Brain microvascular endothelial cell (primary cell): ENCODE data around the gene CACNA2D4.

Experiments
- DNase-seq: peaks from one replicate; pipeline ENCODE4 v3.0.0-alpha.2; 2020
- H3K27ac ChIP-seq: fragments of 250-450 bp; sonication (Bioruptor Pico); 2 replicates; pipeline ENCODE4 v1.5.1; 2020; ENCODE audit warnings: mild to moderate bottlenecking, moderate library complexity
- H3K27me3 ChIP-seq: fragments of 250-450 bp; sonication (Bioruptor Pico); replicated peaks from 2 replicates; pipeline ENCODE4 v1.5.1; 2020; ENCODE audit warnings: mild to moderate bottlenecking
- H3K36me3 ChIP-seq: fragments of 250-450 bp; sonication (Bioruptor Pico); replicated peaks from 2 replicates; pipeline ENCODE4 v1.5.1; 2020; ENCODE audit warnings: mild to moderate bottlenecking
- H3K4me3 ChIP-seq: 2 replicates; pipeline ENCODE4 v1.5.1; 2011; ENCODE audit warnings: low read depth, mild to moderate bottlenecking, control low read depth, low read length, moderate library complexity
- in situ Hi-C: cut with HindIII; loops from 2 replicates; pipeline ENCODE4 v1.10.0; 2017; ENCODE audit warnings: low sequenced_read_pairs, low pct_ligation_motif_present
- TF ChIP-seq, protein P1 (sequence below): IDR thresholded peaks from 2 replicates; pipeline ENCODE4 v1.5.1; 2011; ENCODE audit warnings: low read depth, mild to moderate bottlenecking, moderate library complexity, low read length, control low read depth, inconsistent platforms; ENCODE audit errors: missing control alignments

CACNA2D4 gene

DNA sequence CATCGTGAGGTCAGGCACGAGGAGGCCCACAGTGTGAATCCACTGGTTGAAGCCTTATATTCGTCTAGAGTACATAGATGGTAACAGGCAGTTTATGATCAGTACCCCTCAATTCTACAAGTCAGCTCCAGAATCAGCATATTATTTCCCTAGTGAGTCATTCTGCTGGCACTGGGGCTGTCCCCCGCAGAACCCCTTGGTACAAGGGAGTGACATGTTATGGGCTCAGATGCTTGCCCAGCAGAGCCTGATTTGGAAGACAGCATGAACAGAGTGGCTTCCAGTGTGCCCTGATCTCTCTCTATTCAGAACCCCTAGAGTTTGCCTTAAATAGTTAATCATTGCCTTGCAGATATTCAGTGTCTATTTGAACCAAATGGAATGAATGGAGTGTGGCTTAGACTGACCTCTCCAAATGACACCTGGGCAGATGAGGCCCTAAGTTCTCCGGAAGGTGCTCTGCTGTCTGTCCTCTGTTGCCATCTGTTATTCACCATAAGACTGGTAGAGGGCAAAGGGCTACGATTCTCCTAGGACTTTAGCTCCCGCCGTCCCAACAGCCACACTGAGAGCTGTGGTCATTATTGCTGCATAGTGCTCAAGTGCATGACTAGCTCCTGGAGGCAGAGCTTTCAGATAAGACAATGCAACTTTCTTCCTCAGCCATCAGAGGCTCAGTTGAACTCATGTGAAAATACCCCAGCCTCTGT lies 41.1 kb downstream of the CACNA2D4 start:
- no peak overlapping the region for H3K4me3 ChIP-seq
- H3K36me3 ChIP-seq, result no peaks in the 10 kb centered on the region
- DNase-seq, result no peak
- TF ChIP-seq, protein P1, sequence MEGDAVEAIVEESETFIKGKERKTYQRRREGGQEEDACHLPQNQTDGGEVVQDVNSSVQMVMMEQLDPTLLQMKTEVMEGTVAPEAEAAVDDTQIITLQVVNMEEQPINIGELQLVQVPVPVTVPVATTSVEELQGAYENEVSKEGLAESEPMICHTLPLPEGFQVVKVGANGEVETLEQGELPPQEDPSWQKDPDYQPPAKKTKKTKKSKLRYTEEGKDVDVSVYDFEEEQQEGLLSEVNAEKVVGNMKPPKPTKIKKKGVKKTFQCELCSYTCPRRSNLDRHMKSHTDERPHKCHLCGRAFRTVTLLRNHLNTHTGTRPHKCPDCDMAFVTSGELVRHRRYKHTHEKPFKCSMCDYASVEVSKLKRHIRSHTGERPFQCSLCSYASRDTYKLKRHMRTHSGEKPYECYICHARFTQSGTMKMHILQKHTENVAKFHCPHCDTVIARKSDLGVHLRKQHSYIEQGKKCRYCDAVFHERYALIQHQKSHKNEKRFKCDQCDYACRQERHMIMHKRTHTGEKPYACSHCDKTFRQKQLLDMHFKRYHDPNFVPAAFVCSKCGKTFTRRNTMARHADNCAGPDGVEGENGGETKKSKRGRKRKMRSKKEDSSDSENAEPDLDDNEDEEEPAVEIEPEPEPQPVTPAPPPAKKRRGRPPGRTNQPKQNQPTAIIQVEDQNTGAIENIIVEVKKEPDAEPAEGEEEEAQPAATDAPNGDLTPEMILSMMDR, result no peak
- no peaks in the 10 kb centered on the region for H3K27me3 ChIP-seq
- no peak overlapping the region for H3K27ac ChIP-seq
- in situ Hi-C loops, result no loop called here

DNA sequence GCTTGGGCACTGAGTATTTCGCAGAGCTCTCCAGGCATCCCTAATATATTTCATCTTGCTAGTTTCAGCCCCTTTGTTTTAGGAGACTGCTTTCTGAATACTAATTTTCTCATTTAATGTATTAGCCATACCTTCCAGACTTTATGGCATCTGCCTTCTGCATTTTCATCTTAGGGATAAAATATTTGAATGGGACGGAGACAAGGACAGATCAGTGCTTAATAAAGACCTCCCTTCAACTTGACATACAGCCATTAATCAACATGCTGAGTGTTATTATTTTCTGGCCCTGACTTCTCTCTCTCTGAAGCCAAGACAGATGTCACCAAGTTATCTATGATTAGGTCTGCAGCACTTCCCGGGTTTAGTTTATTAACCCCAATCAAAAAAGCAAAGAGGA lies 42.4 kb downstream of the CACNA2D4 start:
- Histone ChIP-seq H3K36me3 (no peaks in the 10 kb centered on the region), H3K27ac (no peak overlapping the region), H3K4me3 (no peak overlapping the region), H3K27me3 (no peaks in the 10 kb centered on the region)
- no peak for DNase-seq
- TF ChIP-seq, protein P1, result no peak
- in situ Hi-C loops, result no loop called here

DNA sequence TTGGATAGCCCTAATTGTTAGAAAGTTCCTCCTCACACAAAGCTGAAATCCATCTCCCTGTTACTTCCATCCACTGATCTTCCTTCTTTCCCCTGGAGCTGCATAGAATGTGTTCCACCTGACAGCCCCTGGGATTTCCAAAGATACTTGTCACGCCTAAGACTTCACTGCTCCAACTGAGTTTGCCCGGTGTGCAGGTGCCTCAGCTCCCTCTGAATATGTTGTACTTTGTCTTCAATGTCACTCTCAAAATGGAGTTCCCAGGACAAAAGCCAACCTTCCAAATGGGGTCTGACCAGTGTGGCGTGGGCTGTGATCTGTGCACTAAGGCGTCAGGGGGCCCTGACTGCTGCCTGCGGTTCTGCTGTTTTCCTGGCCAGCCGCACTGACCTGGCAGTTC lies 42.8 kb downstream of the CACNA2D4 start:
- no peak for DNase-seq
- Histone ChIP-seq H3K27me3 (no peaks in the 10 kb centered on the region), H3K4me3 (no peak overlapping the region), H3K27ac (no peak overlapping the region), H3K36me3 (no peaks in the 10 kb centered on the region)
- in situ Hi-C loops, result no loop called here
- TF ChIP-seq, protein P1, result no peak

DNA sequence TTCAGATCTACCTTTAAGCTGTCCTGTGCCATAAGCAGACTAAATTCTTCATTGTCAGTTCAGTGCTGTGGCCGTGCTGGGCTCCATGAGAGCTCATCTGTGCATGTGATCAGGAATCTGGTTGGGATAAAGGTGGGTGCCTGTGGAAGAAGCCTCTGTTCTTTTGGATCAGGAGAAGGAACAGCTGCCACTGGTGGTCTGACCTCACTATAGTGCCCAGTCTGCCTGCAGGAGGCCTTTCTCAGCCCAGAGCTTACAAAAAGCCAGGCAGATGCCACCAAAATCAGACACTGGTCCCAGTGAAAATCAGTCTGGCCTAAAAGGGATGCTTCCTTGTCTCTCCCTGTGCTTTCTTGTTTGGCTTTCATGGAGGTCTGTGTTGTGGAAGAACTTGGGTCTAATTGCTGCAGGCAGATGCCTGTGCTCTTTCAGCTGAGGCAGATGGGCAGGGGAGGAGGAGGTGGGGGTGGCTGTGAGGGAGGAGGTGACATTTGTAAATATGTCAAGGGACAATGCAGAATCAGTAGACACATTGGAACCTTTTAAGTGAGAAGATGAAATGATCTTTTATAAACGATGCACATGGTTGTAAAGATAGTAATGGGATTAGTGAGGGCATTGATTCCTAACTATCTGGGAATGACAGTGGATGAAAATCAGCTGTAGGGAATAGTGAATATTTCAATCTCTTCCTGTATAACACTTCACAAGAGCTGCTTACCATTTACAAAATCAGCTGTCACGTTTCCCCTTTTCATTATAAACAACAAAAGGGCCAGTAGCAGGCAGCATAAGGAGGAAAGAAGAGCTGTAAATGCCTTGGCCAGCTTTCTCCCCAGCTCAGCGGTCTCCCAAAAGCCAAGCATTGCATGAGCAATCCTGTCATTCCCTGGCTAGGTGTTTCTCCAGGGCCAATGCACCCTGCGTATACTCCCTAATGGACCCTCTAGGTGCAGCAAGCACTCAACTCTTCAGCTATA lies 44.6 kb downstream of the CACNA2D4 start:
- in situ Hi-C loops, result no loop called here
- Histone ChIP-seq H3K27ac (no peak overlapping the region), H3K27me3 (no peaks in the 10 kb centered on the region), H3K4me3 (no peak overlapping the region), H3K36me3 (no peaks in the 10 kb centered on the region)
- no peak for DNase-seq
- TF ChIP-seq, protein P1, result no peak

DNA sequence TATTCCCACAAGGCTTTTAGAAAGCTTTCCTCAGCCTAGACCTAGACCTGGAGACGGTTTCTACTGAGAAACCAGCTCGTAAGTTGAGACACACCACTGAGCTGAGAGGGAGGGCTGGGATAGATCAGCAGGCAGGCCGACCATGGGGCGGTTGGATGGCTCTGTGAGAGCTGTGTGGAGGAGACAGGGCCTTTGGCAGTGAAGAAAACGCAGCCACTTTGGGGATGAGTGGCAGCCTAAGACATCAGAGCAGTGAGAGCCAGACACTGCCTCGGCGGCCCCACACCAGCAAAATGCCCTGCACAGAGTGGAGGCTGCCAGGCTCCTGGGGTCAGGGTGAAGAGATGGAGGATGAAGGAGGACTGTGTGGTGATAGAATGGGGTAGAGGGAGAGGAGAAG lies 46.0 kb downstream of the CACNA2D4 start:
- H3K4me3 ChIP-seq, result no peak overlapping the region
- H3K27me3 ChIP-seq, result no peaks in the 10 kb centered on the region
- H3K27ac ChIP-seq, result no peak overlapping the region
- in situ Hi-C loops, result no loop called here
- DNase-seq, result no peak
- TF ChIP-seq, protein P1, result no peak
- no peaks in the 10 kb centered on the region for H3K36me3 ChIP-seq
